ENCODE results near the gene TBC1D10A.

GRCh38 chr22:30295576-30295975 lies 31.2 kb downstream of the TBC1D10A start:
- TF ChIP-seq CTCF (IDR thresholded peaks at IDR 0.05; ENCODE audit: insufficient read depth, low read depth, low read length) (no peak), EZH2 (IDR thresholded peaks at IDR 0.05; ENCODE audit: insufficient read depth, low read length) (no peak)

All from astrocyte (in vitro differentiated cells and primary cell).